CD4-positive, alpha-beta T cell treated with Interleukin-15 for 1 hour (primary cell): Measurements from ENCODE around the gene CUX1.
"Not testable (repeated sequence)": the region's sequence is repeated elsewhere in the genome, so short reads cannot be mapped to it uniquely, and the experiment has no call there.

Source experiments
- DNase-seq: peaks from one replicate; pipeline ENCODE4 v3.0.0-alpha.2; 2020

CUX1 gene

GRCh38 chr7:101988060-101988459 lies 170.6 kb downstream of the CUX1 start:
- not testable (repeated sequence) for DNase-seq

- no peak for DNase-seq
These were observed 171.1 kb downstream of the CUX1 start for GRCh38 chr7:101988513-101988912.

DNA sequence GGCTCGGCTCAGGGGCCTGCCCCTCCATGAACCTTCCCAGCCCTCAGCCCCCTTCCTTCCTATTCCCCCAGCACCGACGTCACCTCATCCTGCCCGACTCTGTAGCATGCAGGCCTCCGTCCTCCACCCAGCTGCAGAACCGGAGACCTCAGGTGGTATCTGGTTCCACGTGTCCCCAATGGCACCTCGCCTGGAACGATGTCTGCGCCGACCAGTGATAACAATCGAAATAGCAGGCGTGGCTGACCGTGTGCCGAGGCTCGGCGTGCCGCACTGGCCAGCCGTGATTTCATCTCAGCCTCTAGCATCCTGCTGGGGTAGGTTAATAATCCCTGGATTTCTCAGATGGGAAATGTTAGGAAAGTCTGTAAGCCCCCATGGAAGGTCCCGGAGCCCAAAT lies 171.7 kb downstream of the CUX1 start:
- DNase-seq = no peak

DNA sequence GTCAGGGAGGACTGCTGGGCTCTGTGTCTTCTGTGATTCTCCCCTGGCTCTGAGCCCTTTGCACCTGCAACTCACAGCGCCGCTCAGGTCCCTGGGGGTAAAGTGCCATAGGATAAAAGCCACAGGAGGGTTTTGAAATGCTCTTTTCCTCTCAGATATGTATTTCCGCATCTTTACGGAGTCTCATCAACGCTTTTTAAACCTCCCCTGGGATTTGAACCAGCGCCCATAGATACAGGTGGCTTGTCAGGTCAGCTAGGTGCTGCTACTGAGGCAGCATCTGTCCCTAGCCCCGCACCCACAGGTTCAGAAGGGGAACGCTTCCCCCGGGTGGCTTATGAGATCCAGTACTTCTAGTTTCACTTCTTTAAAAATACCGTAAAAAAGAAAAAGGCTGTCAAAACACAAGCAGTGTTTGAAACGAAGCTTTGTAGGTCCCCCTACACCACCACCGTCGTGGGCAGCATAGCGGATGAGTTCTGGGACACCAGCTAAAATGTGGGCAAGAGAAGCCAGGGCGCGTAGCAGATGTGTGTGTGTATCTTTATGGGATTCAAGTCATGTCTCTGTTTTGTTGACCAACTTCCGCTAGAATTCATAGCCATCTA lies 173.5 kb downstream of the CUX1 start:
- peak; percentile 69 for DNase-seq

DNA sequence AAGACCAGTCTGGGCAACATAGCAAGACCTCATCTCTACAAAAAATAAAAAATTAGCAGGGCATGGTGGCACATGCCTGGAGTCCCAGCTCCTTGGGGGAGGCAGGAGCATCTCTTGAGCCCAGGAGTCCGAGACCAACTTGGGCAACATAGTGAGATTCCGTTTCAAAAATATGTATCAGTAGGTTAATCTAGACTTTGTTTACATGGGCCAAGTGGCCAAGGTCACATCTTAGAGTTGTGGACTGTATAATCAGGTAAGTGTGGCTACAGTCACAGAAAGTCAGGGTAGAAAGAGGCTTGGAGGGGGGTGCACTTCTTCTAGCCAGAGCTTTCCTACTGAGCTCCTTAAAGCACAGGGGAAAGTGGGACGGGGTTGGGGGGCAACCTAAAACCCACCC lies 174.4 kb downstream of the CUX1 start:
- DNase-seq = no peak

GRCh38 chr7:101993311-101993710 lies 175.9 kb downstream of the CUX1 start:
- no peak for DNase-seq

DNA sequence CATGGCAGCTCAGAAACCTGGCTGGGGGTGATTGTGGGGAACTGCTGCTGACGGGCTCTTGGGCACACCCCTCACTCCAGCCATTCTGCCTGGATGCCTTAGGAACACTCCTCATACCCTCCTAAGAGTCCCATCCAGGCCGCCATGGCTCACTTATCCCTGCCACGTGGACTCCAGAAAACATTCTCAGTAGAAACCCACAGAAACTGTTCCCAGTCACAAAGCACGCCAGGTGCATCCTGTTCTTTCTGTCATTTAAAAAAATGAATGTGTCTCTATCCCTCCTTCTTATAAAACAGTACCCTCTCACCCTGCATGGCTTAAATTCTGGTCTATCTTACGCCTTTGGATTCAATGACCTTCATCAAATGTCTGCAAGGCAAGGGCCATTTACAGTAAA lies 177.7 kb downstream of the CUX1 start:
- DNase-seq = no peak

- no peak for DNase-seq
These were observed 178.8 kb downstream of the CUX1 start for GRCh38 chr7:101996131-101996691.

DNA sequence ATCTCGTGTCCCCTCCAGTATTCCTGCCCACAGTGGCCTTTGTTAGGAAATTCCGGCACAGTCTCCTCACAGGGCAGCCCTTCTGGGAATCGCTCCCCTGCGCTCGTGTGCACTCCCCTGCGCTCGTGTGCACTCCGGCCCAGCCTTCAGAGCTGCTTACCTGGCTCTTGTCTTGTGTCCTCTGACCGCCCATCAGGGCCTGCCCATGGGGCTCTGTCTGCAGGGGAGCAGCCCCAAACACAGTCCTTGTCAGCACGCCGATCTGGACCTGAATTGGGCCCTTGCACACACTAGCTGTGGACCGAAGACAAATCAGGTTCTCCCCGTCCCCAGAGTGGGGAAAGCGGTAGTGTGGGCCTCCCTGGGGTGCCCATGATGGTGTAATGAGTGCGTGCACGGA lies 179.4 kb downstream of the CUX1 start:
- DNase-seq = no peak

DNA sequence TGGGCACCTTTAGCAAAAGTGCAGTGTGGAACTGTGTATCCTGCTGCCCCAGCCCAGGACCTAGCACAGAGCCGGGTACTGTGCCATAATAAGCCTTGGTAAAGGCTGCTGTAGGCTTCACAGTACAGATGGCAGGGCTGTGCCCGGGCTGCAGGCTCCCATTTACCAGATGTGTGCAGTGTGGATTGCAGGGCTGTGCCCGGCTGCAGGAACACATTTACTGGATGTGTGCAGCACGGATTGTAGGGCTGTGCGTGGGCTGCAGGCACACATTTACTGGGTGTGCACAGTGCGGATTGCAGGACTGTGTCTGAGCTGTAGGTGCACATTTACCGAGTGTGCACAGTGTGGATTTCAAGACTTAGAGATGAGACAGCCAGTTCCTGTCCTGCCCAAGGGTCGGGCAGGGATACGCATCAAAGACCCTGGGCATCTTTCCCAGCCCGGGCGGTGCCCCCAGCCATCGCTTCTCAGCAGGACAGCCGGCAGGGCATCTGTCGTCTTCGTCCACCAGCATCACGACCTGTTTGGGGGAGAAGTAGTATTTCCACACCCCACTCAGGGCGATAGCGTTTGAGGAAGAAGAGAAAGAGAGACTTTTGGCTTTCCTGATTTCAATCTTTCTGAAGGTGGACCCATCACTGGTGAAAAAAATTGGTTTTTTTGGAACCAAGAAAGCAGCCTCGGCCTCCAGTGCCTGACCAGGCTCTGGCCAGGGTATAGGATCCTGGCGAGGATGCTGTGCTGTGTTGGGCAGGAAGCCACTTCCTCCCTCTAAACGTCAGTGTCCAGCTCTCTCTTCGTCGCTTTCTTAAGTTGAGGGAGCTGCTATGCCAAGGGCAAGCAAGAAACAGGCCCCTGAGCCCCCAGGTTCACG lies 180.8 kb downstream of the CUX1 start:
- DNase-seq = no peak

- DNase-seq = no peak
These were observed 181.4 kb downstream of the CUX1 start for GRCh38 chr7:101998906-101999240.

DNA sequence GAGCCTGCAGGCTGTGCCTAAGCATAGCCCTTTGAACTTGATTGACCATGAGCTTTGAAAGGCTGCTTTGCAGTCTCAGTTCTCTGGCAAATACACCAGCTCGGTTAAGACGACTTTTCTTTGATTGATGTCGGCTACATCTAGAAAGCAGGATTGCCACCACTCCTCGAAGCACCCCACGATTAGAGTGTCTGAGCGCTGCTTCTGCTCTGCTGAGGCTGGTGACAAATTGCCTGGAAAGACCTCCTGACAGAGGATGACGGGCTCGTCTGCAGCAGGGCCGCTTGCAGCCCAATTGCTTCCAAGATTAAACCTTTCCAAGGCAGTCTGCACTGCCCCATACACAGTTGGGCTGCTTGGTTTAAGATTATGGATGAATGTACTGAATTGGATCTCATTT lies 182.0 kb downstream of the CUX1 start:
- no peak for DNase-seq

- no peak for DNase-seq
These were observed 182.7 kb downstream of the CUX1 start for GRCh38 chr7:102000123-102000522.

GRCh38 chr7:102004229-102004628 lies 186.8 kb downstream of the CUX1 start:
- DNase-seq = no peak

DNA sequence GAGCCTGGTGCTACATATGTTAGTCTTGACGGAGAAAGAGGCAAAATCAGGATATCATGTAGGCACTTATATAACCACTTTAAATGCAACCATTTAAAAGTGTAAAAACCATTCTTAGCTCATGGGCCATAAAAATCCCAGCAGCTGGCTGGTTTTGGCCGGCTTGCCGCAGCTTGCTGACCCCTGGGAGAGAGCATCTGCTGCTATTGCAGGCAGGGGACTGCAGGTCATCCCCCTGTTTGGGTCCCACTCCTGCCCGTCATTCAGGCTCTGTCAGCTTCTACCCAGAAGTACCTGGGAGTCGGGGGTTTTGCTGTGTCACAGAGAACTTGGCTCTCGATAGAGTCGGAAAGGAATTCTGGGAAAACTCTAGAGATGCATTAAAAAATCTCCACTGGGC lies 187.4 kb downstream of the CUX1 start:
- DNase-seq = no peak

DNA sequence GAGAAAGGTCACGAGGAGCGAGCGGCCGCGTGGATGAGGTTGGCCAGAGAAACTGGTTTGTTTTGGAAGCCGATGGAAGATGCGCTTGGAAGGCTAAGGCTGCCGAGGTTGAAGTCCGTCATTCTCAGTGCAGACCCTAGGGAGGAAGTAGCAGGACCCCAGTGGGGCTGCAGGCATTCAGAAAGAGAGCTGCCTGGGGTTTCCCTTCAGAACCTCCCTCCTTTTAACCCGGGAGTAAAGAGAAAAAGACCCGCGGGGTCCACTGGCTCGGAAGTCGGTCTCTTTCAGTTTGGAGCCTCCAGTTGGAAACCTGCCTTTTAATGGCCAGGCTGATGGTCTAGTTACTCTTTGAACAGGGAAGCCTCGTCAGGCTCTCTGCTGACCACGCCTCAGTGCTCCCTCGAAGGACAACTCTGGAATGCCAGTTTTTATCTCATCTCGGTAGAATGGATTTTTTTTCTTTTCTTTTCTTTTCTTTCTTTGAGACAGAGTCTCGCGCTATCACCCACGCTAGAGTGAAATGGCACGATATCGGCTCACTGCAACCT lies 188.6 kb downstream of the CUX1 start:
- DNase-seq = no peak

DNA sequence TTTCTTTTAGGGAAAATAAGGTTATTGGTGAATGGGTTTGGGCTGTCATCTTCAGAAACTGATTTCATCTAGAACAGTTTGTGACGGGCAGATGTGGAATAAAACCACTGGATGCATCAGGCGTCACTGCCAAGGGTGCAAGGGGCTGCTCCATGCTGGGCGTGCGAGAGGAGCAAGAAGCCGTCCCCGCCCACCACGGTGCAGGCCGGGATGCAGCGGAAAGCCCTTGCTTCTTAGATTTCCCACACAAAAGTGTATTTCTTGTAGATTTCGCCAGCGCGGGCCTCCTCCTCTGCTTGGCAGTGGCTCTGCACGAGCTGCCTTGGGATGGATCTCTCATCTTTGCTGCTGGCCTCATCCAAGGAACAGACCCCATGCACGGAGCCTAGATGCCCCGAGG lies 189.3 kb downstream of the CUX1 start:
- no peak for DNase-seq

- DNase-seq = no peak
These were observed 191.3 kb downstream of the CUX1 start for GRCh38 chr7:102008535-102009262.

DNA sequence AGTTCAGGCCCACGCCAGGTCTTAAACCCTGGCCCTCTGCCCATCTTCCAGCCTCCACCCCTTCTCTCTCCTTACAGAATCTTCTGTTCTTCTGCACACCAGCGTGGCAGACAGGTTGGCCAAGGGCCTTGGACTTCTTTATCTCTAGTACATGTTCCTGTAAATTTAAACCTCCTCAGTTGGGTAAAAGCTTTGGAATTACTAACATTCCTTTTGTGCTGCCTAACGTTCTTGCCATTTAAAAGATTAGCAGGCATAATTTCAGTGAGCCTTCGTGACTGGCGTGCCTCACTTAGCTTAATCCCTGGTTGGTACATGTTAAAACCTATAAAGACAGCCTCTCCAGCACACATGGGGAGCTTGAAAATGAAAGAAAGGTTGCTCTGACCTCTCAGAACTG lies 192.2 kb downstream of the CUX1 start:
- DNase-seq = no peak

- DNase-seq = not testable (repeated sequence)
These were observed 194.8 kb downstream of the CUX1 start for GRCh38 chr7:102012112-102012830.

DNA sequence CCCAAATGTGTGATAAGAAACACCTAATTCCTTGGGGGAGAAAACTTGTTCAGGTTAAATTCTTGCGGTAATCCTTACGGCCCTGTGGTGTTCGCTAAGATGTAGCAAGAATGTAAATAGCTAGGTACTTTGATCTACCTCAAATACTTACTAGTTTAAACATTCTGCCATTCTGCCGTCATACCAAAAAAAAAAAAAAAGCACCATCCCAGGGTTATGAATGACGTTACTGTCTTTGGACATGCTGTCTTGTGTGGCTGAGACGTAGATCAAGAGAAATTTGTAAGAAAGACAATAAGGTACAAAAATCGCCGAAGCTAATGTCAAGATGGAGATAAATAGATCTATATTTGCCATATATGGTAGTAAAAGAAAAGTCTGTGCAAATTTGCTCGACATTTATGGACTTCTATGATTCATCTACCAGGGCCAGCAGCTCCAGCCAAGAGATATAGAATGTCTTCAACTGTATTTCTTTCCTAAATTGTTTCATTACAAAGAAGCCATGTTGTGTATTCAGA lies 195.6 kb downstream of the CUX1 start:
- DNase-seq = no peak

DNA sequence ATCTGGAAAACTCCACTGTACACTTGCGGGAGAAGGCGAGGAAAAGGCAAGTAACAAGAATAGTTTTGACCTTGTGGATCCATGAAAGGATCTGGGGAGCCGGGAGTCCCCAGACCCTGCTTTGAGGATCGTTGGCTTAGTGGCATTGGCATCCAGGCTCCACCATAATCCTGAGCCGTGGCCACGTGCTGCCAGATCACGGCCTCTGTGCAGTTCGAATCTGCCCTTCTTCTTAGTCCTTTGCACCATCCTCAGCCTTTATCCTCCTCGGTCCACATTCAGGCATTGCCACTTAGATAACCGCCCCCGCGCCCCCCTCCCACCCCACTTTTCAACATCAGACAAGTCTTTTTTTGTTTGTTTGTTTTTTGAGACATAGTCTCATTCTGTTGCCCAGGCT lies 201.4 kb downstream of the CUX1 start:
- DNase-seq = no peak

DNA sequence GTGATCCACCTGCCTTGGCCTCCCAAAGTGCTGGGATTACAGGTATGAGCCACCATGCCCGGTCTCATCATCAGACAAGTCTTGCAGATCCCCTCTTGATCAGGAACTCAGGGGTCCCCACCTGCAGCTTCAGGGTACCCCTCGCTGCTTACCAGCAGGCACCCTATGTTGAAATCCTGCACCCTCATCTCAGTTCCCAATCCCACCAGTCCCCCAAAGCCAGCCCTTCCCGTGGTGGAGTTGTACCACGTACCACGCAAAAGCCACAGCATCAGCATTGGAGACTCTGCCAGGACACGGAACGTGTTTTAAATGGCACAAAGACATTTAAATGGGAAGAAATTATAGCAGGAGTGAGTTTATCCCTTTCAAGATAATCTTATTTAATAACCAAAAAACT lies 202.0 kb downstream of the CUX1 start:
- no peak for DNase-seq
